ENCODE measurements around the gene IQSEC1.

DNA sequence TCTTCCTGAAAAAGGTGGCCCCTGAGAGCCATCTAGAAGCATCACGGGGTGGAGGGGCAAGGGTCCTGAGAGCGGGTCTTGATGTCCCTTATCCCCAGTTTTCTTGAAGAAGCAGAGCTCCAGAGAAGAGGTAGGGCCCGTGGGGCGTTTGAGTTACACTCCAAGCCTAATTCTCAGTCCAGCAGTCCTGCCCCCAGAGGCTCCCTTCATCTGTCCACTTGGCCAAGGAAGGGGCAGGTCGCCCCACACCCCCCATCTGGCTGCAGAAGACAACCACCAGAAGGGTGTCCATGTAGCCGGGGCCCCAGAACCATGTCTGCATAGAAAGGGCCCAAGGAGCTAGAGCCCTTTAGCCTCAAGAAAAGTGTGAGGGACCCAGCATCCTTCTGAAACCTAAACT, 206.4 kb downstream of the IQSEC1 start:
- TF ChIP-seq, protein P1, sequence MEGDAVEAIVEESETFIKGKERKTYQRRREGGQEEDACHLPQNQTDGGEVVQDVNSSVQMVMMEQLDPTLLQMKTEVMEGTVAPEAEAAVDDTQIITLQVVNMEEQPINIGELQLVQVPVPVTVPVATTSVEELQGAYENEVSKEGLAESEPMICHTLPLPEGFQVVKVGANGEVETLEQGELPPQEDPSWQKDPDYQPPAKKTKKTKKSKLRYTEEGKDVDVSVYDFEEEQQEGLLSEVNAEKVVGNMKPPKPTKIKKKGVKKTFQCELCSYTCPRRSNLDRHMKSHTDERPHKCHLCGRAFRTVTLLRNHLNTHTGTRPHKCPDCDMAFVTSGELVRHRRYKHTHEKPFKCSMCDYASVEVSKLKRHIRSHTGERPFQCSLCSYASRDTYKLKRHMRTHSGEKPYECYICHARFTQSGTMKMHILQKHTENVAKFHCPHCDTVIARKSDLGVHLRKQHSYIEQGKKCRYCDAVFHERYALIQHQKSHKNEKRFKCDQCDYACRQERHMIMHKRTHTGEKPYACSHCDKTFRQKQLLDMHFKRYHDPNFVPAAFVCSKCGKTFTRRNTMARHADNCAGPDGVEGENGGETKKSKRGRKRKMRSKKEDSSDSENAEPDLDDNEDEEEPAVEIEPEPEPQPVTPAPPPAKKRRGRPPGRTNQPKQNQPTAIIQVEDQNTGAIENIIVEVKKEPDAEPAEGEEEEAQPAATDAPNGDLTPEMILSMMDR (IDR thresholded peaks at IDR 0.05): no peak
- TF ChIP-seq POLR2A (IDR thresholded peaks at IDR 0.05): no peak

Data from lower leg skin (tissue), 3 donors.